Neural cell (in vitro differentiated cells): ENCODE data around the gene CFAP299.

ENCODE experiments used
- EP300 ChIP-seq: fragments of 450-650 bp; conservative IDR thresholded peaks from 2 replicates; pipeline ENCODE4 v1.6.1; 2014; ENCODE audit warnings: antibody characterized with exemption, mild to moderate bottlenecking, moderate library complexity; ENCODE audit not compliant: poor library complexity, severe bottlenecking
- EZH2 ChIP-seq: fragments of 200-600, 300-800 bp; shearing (Covaris generic), sonication (generic); IDR thresholded peaks from 2 replicates; pipeline ENCODE4 v1.6.1; 2014; ENCODE audit warnings: antibody characterized with exemption, low read length, borderline replicate concordance, mild to moderate bottlenecking; ENCODE audit not compliant: insufficient read depth, poor library complexity, severe bottlenecking
- POLR2AphosphoS5 ChIP-seq: IDR thresholded peaks from 2 replicates; pipeline ENCODE4 v1.6.1; 2012
- SMC3 ChIP-seq: fragments of 450-650 bp; conservative IDR thresholded peaks from 2 replicates; pipeline ENCODE4 v1.6.1; 2014; ENCODE audit warnings: antibody characterized with exemption, mild to moderate bottlenecking, moderate library complexity; ENCODE audit not compliant: poor library complexity
- TAF1 ChIP-seq: IDR thresholded peaks from 2 replicates; pipeline ENCODE4 v1.6.1; 2012; ENCODE audit warnings: low read depth
- TF ChIP-seq, protein P1 (sequence below): fragments of 450-650 bp; IDR thresholded peaks from 2 replicates; pipeline ENCODE4 v1.5.1; 2014; ENCODE audit warnings: antibody characterized with exemption, mild to moderate bottlenecking, moderate library complexity; ENCODE audit not compliant: poor library complexity, severe bottlenecking

GRCh38 chr4:80321776-80322175 is 13.8 kb upstream of the CFAP299 start:
- TF ChIP-seq, protein P1, sequence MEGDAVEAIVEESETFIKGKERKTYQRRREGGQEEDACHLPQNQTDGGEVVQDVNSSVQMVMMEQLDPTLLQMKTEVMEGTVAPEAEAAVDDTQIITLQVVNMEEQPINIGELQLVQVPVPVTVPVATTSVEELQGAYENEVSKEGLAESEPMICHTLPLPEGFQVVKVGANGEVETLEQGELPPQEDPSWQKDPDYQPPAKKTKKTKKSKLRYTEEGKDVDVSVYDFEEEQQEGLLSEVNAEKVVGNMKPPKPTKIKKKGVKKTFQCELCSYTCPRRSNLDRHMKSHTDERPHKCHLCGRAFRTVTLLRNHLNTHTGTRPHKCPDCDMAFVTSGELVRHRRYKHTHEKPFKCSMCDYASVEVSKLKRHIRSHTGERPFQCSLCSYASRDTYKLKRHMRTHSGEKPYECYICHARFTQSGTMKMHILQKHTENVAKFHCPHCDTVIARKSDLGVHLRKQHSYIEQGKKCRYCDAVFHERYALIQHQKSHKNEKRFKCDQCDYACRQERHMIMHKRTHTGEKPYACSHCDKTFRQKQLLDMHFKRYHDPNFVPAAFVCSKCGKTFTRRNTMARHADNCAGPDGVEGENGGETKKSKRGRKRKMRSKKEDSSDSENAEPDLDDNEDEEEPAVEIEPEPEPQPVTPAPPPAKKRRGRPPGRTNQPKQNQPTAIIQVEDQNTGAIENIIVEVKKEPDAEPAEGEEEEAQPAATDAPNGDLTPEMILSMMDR, result no peak
- TF ChIP-seq POLR2AphosphoS5 (no peak), TAF1 (no peak), EZH2 (no peak), SMC3 (no peak), EP300 (no peak)
